GM10248 (cell line): ENCODE results near the gene WDFY2.

Experiments used
- CTCF ChIA-PET: fragments of 300-600 bp; sonication (Branson Sonifier 250); formaldehyde crosslinking; extraction: SDS; loops from one replicate; lab custom pipeline; 2021; ENCODE audit warnings: antibody characterized with exemption; lab: Yijun Ruan, JAX
- POLR2A ChIA-PET: fragments of 350-650 bp; sonication (Branson Sonifier 250); formaldehyde crosslinking; extraction: SDS; loops from one replicate; lab custom pipeline; 2020; ENCODE audit warnings: antibody characterized with exemption; lab: Yijun Ruan, JAX
- DNase-seq: peaks from one replicate; pipeline ENCODE4 v3.0.0; 2012; ENCODE audit errors: extremely low spot score
- CTCF ChIP-seq: IDR thresholded peaks from 2 replicates; pipeline ENCODE4 v1.5.1; 2012; ENCODE audit warnings: mild to moderate bottlenecking, low read depth; ENCODE audit errors: extremely low read depth, missing control alignments, control extremely low read depth

The WDFY2 gene

DNA sequence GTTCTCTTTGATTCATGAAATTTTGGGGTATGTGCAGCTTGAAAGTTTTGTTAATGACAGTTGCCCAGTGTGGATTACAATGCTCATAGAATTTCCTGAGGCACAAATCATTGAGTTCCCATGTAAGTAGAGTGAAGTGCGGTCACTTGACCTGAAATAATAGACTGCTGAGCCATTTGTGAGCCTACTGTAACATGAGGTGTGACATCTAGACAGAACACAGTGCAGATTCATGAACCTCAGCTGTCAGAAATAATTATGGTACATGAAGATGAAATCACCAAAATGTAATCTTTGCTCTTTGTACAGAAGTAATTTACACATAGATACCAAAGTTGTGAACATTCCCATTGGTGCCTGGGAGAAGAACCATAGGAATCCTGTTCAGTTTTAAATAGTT is 135.1 kb downstream of the WDFY2 start:
- CTCF ChIA-PET = no interaction called here
- POLR2A ChIA-PET = interaction anchor here (0.5 kb wide), 1 partner anchor 31 kb away, joined by 4 read pairs; no protein-coding TSS in a partner anchor
- TF ChIP-seq CTCF = no peak

DNA sequence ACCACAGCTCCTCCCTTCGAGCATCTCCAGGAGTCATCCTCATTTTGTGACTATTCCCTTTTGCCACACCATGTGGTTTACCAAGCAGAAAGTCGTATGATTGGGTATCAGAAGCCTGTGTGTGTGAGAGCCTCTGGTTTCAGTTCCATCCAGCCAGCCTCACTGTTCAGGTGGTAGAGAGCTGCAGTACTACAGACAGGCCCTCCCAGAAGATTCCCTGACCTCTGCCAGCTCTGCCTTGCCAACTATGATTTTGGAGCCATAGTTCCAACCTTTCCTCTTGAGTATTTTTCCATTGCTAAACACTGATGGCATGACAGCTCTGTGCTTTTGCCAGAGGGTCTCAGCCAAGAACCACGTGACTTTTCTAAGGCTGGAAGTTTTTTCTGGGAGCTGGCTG is 137.2 kb downstream of the WDFY2 start:
- CTCF ChIA-PET = interaction anchor here (0.9 to 1.9 kb wide), 8 partner anchors 9 to 42 kb away, joined by 3 to 5 read pairs (median 3); no protein-coding TSS in a partner anchor
- TF ChIP-seq CTCF = no peak
- peak; percentile 30 for DNase-seq
- POLR2A ChIA-PET = interaction anchor here (0.5 to 1.1 kb wide), 2 partner anchors 268 to 280 kb away, joined by 3 to 4 read pairs; partner anchors contain the start of gene INTS6

More for the DNA sequence above, 135.1 kb downstream of the WDFY2 start:
- no peak for DNase-seq

GRCh38 chr13:51723529-51723928 is 139.3 kb downstream of the WDFY2 start:
- ChIA-PET CTCF (no interaction called here), POLR2A (no interaction called here)
- DNase-seq = no peak
- no peak for TF ChIP-seq CTCF

DNA sequence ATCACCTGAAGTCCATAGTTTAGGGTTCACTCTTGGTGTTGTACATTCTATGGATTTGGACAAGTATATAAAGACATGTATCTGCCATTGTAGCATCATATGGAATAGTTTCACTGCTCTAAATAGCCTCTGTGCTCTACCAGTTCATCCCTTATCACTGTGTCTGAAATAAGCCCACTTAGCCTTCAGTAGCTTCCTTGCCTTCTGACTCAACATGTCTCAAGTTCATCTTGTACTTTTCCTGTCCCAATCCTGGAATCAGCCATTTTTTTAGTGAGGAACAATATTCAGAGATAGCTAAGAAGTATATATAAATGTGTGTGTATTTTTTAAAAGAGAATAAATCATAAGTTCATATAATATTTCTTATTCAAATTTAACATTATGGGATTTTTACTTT is 140.5 kb downstream of the WDFY2 start:
- POLR2A ChIA-PET = no interaction called here
- no peak for TF ChIP-seq CTCF

DNA sequence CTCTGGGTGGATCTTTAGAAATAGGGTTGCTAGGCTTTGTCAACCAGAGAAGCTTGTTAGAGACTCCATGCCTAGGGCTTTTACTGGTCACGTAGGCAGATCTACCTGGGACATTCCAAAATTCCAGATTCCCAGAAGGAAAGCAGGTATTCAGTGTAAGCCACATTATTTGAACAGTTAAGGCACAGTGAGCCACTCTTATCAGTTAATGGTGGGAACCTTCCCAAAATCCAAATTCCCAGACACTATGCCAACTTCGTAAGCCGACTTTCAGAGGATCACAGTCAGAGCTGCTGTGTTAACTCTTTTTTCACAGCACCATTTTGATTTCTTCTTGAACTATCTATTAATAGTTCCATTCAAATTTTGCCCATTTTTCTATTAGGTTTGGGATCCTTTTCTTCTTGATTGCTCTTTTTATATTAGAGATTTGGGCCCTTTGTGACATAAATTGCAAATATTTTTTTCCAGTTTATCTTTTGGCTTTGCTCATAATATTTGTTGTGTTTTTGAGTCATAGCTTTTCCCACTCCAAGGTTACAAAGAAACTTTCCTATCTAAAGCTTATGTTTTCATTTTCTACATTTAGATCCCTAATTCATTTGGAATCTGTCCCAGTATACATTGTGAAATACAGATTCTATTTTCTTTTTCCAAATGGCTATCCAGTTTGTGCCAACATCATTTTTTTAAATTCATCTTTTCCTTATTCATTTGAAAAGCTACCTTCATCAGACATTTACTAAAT is 142.4 kb downstream of the WDFY2 start:
- ChIA-PET CTCF (interaction anchor here (1.6 to 2.0 kb wide), 2 partner anchors 9 to 15 kb away, joined by 6 to 8 read pairs; no protein-coding TSS in a partner anchor), POLR2A (no interaction called here)
- no peak for TF ChIP-seq CTCF

More for the DNA sequence above, 140.5 kb downstream of the WDFY2 start:
- CTCF ChIA-PET = no interaction called here
- DNase-seq = no peak

GRCh38 chr13:51727634-51728274 is 143.5 kb downstream of the WDFY2 start:
- ChIA-PET CTCF (interaction anchor here (0.8 to 2.0 kb wide), 2 partner anchors 10 to 14 kb away, joined by 3 to 8 read pairs; no protein-coding TSS in a partner anchor), POLR2A (no interaction called here)
- DNase-seq = no peak
- TF ChIP-seq CTCF = no peak

More for the DNA sequence above, 142.4 kb downstream of the WDFY2 start:
- DNase-seq = no peak
